A673 (cell line): ENCODE data around the gene KHNYN. TPM values are rescaled to one million over a fixed set of nuclear protein-coding genes. Genes with fewer than 3 reads are reported as not detected.

Source experiments
- BruUV-seq: library from RNA; stranded (reverse); fragments of 400-500 nt; replicated peaks from 2 replicates; lab custom pipeline; 2021; lab: Mats Ljungman, UMichigan
- CTCF ChIA-PET: fragments of 300-600 bp; sonication (Branson Sonifier 250); formaldehyde crosslinking; loops from one replicate; lab custom pipeline; 2022; ENCODE audit warnings: antibody characterized with exemption; lab: Charles Lee
- POLR2A ChIA-PET: fragments of 300-600 bp; sonication (Branson Sonifier 250); formaldehyde crosslinking; loops from one replicate; lab custom pipeline; 2022; ENCODE audit warnings: antibody characterized with exemption; ENCODE audit not compliant: low non-redundant PET; lab: Charles Lee
- DNase-seq: peaks from one replicate; pipeline ENCODE4 v3.0.0-alpha.2; 2015; ENCODE audit warnings: low spot score
- H3K27ac ChIP-seq: fragments of 200-600 bp; sonication (generic); 2 replicates; pipeline ENCODE4 v1.5.1; 2016; ENCODE audit warnings: mixed run types, low read depth, mild to moderate bottlenecking, mixed read lengths, antibody characterized with exemption, low read length; ENCODE audit not compliant: poor library complexity, severe bottlenecking
- H3K27me3 ChIP-seq: fragments of 200-600 bp; sonication (generic); replicated peaks from 2 replicates; pipeline ENCODE4 v1.6.1; 2017; ENCODE audit warnings: mixed run types, low read depth, mild to moderate bottlenecking, mixed read lengths, antibody characterized with exemption, low read length; ENCODE audit not compliant: insufficient read depth, poor library complexity
- H3K36me3 ChIP-seq: fragments of 200-600 bp; sonication (generic); 2 replicates; pipeline ENCODE4 v1.6.1; 2016; ENCODE audit warnings: mixed run types, mild to moderate bottlenecking, mixed read lengths, antibody characterized with exemption, low read length; ENCODE audit not compliant: insufficient read depth, poor library complexity, severe bottlenecking
- H3K4me1 ChIP-seq: fragments of 200-600 bp; sonication (generic); 2 replicates; pipeline ENCODE4 v1.6.1; 2017; ENCODE audit warnings: mixed run types, mild to moderate bottlenecking, mixed read lengths, antibody characterized with exemption, low read length; ENCODE audit not compliant: insufficient read depth, poor library complexity, severe bottlenecking
- H3K4me3 ChIP-seq: fragments of 200-600 bp; sonication (generic); 2 replicates; pipeline ENCODE4 v1.5.1; 2016; ENCODE audit warnings: low read depth, mixed run types, mild to moderate bottlenecking, mixed read lengths, low read length; ENCODE audit not compliant: poor library complexity, severe bottlenecking
- H3K9me3 ChIP-seq: fragments of 200-600 bp; sonication (generic); 2 replicates; pipeline ENCODE4 v1.6.1; 2016; ENCODE audit warnings: mixed run types, low read depth, mild to moderate bottlenecking, mixed read lengths, antibody characterized with exemption, low read length; ENCODE audit not compliant: poor library complexity, severe bottlenecking
- CTCF ChIP-seq: fragments of 300-800, 200-600 bp; sonication (generic); conservative IDR thresholded peaks from 2 replicates; pipeline ENCODE4 v1.5.1; 2017; ENCODE audit warnings: low read depth, mild to moderate bottlenecking, antibody characterized with exemption, low read length, moderate library complexity, mixed read lengths
- EZH2 ChIP-seq: fragments of 200-600 bp; sonication (generic); IDR thresholded peaks from 2 replicates; pipeline ENCODE4 v1.6.1; 2017; ENCODE audit warnings: borderline replicate concordance, low read depth, mild to moderate bottlenecking, mixed read lengths, antibody characterized with exemption, low read length; ENCODE audit not compliant: poor library complexity, severe bottlenecking
- intact Hi-C: fragments of 100-400 bp; cut with micrococcal nuclease; formaldehyde crosslinking; loops from one replicate; pipeline ENCODE4 v1.10.0; 2022; ENCODE audit not compliant: unreplicated experiment
- total RNA-seq: library from RNA; stranded (reverse); gene quantifications from 2 replicates; pipeline ENCODE4 v1.2.3, GENCODE V29; 2021

Gene KHNYN
- total RNA-seq, 1 experiment from 2014 or later: 32.7 TPM

DNA sequence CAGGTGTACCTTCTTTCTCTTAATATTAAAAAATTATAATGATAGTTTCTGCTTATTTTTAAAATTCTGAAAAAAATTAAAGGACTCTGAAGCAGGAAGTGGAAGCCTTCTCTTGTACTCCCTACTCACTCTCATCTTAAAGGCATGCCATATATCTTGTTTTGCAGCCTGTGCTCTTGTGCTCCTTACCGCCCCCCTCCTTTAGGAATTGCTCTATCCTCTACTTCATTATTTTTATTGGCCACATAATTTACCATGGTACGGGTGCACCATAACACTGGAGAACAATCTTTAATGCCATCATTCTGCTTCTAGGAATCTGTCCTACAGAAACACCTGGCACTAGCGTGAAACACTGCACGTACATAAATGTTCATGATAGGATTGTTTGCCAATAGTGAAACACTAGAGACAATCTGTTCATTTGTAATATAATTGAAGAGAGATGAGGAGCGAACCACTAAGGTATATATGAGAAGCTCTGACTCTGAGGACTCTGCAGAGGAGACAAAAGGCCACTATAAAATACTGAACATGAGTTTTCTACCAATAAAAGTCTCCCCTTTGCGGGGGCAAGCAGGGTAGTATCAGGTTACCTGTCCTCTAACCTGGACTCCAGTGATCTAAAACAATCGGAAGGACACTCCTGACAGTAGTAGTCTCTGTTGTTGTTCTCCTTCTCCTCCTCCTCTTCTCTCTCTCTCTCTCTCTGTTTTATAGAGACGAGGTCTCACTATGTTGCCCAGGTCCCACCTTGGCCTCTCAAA is 37.2 kb upstream of the KHNYN start:
- Histone ChIP-seq H3K4me1 (no peaks in the 10 kb centered on the region), H3K36me3 (no peaks in the 10 kb centered on the region), H3K27ac (no peak overlapping the region), H3K4me3 (no peak overlapping the region), H3K9me3 (no peaks in the 10 kb centered on the region), H3K27me3 (no peaks in the 10 kb centered on the region)
- CTCF ChIA-PET: no interaction called here
- POLR2A ChIA-PET: no interaction called here
- no TSS peak for BruUV-seq
- intact Hi-C loops: no loop called here
- TF ChIP-seq EZH2 (no peak), CTCF (peak; percentile 30; the same call in 1 of the 2 replicates)
- DNase-seq: peak; percentile 25

DNA sequence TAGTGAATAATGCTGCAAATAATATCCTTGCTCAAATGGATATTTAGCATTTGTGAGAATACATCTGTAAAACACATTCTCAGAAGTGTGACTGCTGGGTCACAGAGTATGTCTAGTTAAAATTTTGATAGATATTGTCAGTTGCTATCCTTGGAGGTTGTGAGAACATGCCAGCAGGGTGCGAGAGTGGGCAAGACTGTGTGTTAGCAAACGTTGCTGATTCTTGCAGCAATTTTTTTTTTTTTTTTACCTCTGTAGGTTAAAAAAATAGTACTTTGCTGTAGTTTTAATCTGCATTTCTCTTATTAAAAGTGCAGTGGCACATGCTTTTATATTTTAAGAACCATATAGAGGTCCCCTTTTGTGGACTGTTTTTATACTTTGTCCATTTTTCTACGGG is 35.5 kb upstream of the KHNYN start:
- Histone ChIP-seq H3K27ac (no peak overlapping the region), H3K36me3 (no peaks in the 10 kb centered on the region), H3K4me3 (no peak overlapping the region), H3K4me1 (peaks cover 7% of the 10 kb centered on the region), H3K9me3 (no peaks in the 10 kb centered on the region), H3K27me3 (no peaks in the 10 kb centered on the region)
- no TSS peak for BruUV-seq
- ChIA-PET CTCF (no interaction called here), POLR2A (no interaction called here)
- intact Hi-C loops: no loop called here
- peak; percentile 23 for DNase-seq
- TF ChIP-seq CTCF (no peak), EZH2 (no peak)

GRCh38 chr14:24395609-24396582 is 33.9 kb upstream of the KHNYN start:
- no peaks in the 10 kb centered on the region for H3K27me3 ChIP-seq
- no peak overlapping the region for H3K27ac ChIP-seq
- H3K9me3 ChIP-seq: no peaks in the 10 kb centered on the region
- H3K4me1 ChIP-seq: peaks cover 18% of the 10 kb centered on the region
- no TSS peak for BruUV-seq
- no peaks in the 10 kb centered on the region for H3K36me3 ChIP-seq
- ChIA-PET POLR2A (no interaction called here), CTCF (interaction anchor here (1.2 kb wide), 1 partner anchor 16 kb away, joined by 6 read pairs; no protein-coding TSS in a partner anchor)
- intact Hi-C loops: no loop called here
- TF ChIP-seq CTCF: no peak
- H3K4me3 ChIP-seq: no peak overlapping the region
- peak; percentile 15 for DNase-seq
